ENCODE data around the gene MCM6. TPM values are rescaled to one million over a fixed set of nuclear protein-coding genes. Genes with fewer than 3 reads are reported as not detected.
"Not testable (repeated sequence)": the region's sequence is repeated elsewhere in the genome, so short reads cannot be mapped to it uniquely, and the experiment has no call there.

Gene MCM6
- total RNA-seq, 1 donor from 2014 or later: 9.5 TPM

DNA sequence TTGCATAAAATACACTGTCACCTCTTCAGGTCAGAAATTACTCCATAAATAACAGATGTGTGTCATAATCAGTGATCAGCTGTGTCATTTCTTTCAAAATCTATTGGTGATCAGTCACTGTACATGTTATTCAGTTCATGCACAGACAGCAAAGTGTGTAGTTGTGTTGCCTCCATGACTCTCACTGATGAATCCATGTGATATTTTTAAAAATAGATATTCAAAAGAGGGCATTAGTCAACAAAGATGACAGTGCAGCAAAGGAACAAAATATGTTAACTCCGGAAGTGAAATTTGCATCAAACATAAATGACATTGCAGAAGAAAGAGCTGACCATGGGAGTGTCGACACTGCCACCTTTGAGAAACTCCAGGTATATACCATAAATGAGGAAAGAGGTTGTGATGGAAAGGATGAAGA, 17.1 kb upstream of the MCM6 start:
- no peaks in the 10 kb centered on the region for H4K20me1 ChIP-seq (ENCODE audit: insufficient read depth, low read length)
- no peak overlapping the region for H3K27ac Mint-ChIP-seq (ENCODE audit: unreplicated experiment)
- DNase-seq (ENCODE audit: low read depth) (no peak), FAIRE-seq (no peak)
- no peak overlapping the region for H3K4me3 ChIP-seq (ENCODE audit: insufficient read depth, low read depth, low read length)
- H2AFZ ChIP-seq (ENCODE audit: low read depth, low read length): no peak overlapping the region
- no peak for TF ChIP-seq EZH2 (IDR thresholded peaks at IDR 0.05; ENCODE audit: insufficient read depth, low read length)
- no peak for TF ChIP-seq CTCF (IDR thresholded peaks at IDR 0.05; ENCODE audit: insufficient read depth, low read depth, low read length)
- no peak overlapping the region for H3K9ac ChIP-seq (ENCODE audit: low read length)
- no peak overlapping the region for H3K4me2 ChIP-seq (ENCODE audit: low read length)
- H3K36me3 Mint-ChIP-seq (ENCODE audit: low read depth, unreplicated experiment): peaks cover 3% of the 10 kb centered on the region
- H3K79me2 ChIP-seq (ENCODE audit: insufficient read depth, low read length): no peaks in the 10 kb centered on the region
- H3K27me3 Mint-ChIP-seq (ENCODE audit: low read depth, unreplicated experiment): no peaks in the 10 kb centered on the region
- H3K27me3 ChIP-seq (ENCODE audit: insufficient read depth, low read length): no peaks in the 10 kb centered on the region
- no peaks in the 10 kb centered on the region for H3K4me1 Mint-ChIP-seq (ENCODE audit: low read depth, unreplicated experiment)
- peaks cover 5% of the 10 kb centered on the region for H3K9me3 Mint-ChIP-seq (ENCODE audit: unreplicated experiment)
- no peak overlapping the region for H3K27ac ChIP-seq (ENCODE audit: low read depth, low read length)
- H3K9me3 ChIP-seq (ENCODE audit: insufficient read depth, low read depth, low read length): no peaks in the 10 kb centered on the region
- H3K4me1 ChIP-seq (ENCODE audit: insufficient read depth, low read length): no peaks in the 10 kb centered on the region
- H3K4me3 Mint-ChIP-seq (ENCODE audit: unreplicated experiment): no peak overlapping the region
- H3K36me3 ChIP-seq (ENCODE audit: insufficient read depth, low read length): no peaks in the 10 kb centered on the region

- Mint-ChIP-seq H3K36me3 (ENCODE audit: low read depth, unreplicated experiment) (peaks cover 2% of the 10 kb centered on the region), H3K27ac (ENCODE audit: unreplicated experiment) (no peak overlapping the region), H3K9me3 (ENCODE audit: unreplicated experiment) (peaks cover 5% of the 10 kb centered on the region), H3K27me3 (ENCODE audit: low read depth, unreplicated experiment) (peaks cover 2% of the 10 kb centered on the region), H3K4me1 (ENCODE audit: low read depth, unreplicated experiment) (no peaks in the 10 kb centered on the region), H3K4me3 (ENCODE audit: unreplicated experiment) (no peak overlapping the region)
- H2AFZ ChIP-seq (ENCODE audit: low read depth, low read length): no peak overlapping the region
- H3K27ac ChIP-seq (ENCODE audit: low read depth, low read length): no peak overlapping the region
- no peak for FAIRE-seq
- no peaks in the 10 kb centered on the region for H4K20me1 ChIP-seq (ENCODE audit: insufficient read depth, low read length)
- no peaks in the 10 kb centered on the region for H3K36me3 ChIP-seq (ENCODE audit: insufficient read depth, low read length)
- no peaks in the 10 kb centered on the region for H3K4me1 ChIP-seq (ENCODE audit: insufficient read depth, low read length)
- H3K4me2 ChIP-seq (ENCODE audit: low read length): no peak overlapping the region
- no peak overlapping the region for H3K4me3 ChIP-seq (ENCODE audit: insufficient read depth, low read depth, low read length)
- DNase-seq (ENCODE audit: low read depth): no peak
- no peak overlapping the region for H3K9ac ChIP-seq (ENCODE audit: low read length)
- H3K79me2 ChIP-seq (ENCODE audit: insufficient read depth, low read length): no peaks in the 10 kb centered on the region
- TF ChIP-seq CTCF (IDR thresholded peaks at IDR 0.05; ENCODE audit: insufficient read depth, low read depth, low read length) (no peak), EZH2 (IDR thresholded peaks at IDR 0.05; ENCODE audit: insufficient read depth, low read length) (no peak)
- no peaks in the 10 kb centered on the region for H3K27me3 ChIP-seq (ENCODE audit: insufficient read depth, low read length)
- H3K9me3 ChIP-seq (ENCODE audit: insufficient read depth, low read depth, low read length): no peaks in the 10 kb centered on the region
Observed at GRCh38 chr2:135890835-135891234, 14.6 kb upstream of the MCM6 start.

GRCh38 chr2:135890149-135890548, 13.9 kb upstream of the MCM6 start:
- Histone ChIP-seq H3K9me3 (ENCODE audit: insufficient read depth, low read depth, low read length) (no peaks in the 10 kb centered on the region), H3K4me1 (ENCODE audit: insufficient read depth, low read length) (no peaks in the 10 kb centered on the region), H4K20me1 (ENCODE audit: insufficient read depth, low read length) (no peaks in the 10 kb centered on the region), H3K4me3 (ENCODE audit: insufficient read depth, low read depth, low read length) (no peak overlapping the region), H2AFZ (ENCODE audit: low read depth, low read length) (no peak overlapping the region), H3K36me3 (ENCODE audit: insufficient read depth, low read length) (no peaks in the 10 kb centered on the region), H3K9ac (ENCODE audit: low read length) (no peak overlapping the region), H3K27ac (ENCODE audit: low read depth, low read length) (no peak overlapping the region), H3K27me3 (ENCODE audit: insufficient read depth, low read length) (no peaks in the 10 kb centered on the region), H3K4me2 (ENCODE audit: low read length) (no peak overlapping the region), H3K79me2 (ENCODE audit: insufficient read depth, low read length) (no peaks in the 10 kb centered on the region)
- no peak for TF ChIP-seq EZH2 (IDR thresholded peaks at IDR 0.05; ENCODE audit: insufficient read depth, low read length)
- TF ChIP-seq CTCF (IDR thresholded peaks at IDR 0.05; ENCODE audit: insufficient read depth, low read depth, low read length): no peak
- H3K27me3 Mint-ChIP-seq (ENCODE audit: low read depth, unreplicated experiment): peaks cover 2% of the 10 kb centered on the region
- peaks cover 2% of the 10 kb centered on the region for H3K36me3 Mint-ChIP-seq (ENCODE audit: low read depth, unreplicated experiment)
- H3K4me3 Mint-ChIP-seq (ENCODE audit: unreplicated experiment): no peak overlapping the region
- no peak overlapping the region for H3K27ac Mint-ChIP-seq (ENCODE audit: unreplicated experiment)
- H3K4me1 Mint-ChIP-seq (ENCODE audit: low read depth, unreplicated experiment): no peaks in the 10 kb centered on the region
- FAIRE-seq (no peak), DNase-seq (ENCODE audit: low read depth) (no peak)
- peaks cover 5% of the 10 kb centered on the region for H3K9me3 Mint-ChIP-seq (ENCODE audit: unreplicated experiment)

GRCh38 chr2:135888587-135888986, 12.3 kb upstream of the MCM6 start:
- H3K27me3 ChIP-seq (ENCODE audit: insufficient read depth, low read length); H3K4me3 Mint-ChIP-seq (ENCODE audit: unreplicated experiment); H3K4me3 ChIP-seq (ENCODE audit: insufficient read depth, low read depth, low read length); H3K4me2 ChIP-seq (ENCODE audit: low read length); DNase-seq (ENCODE audit: low read depth); H3K9ac ChIP-seq (ENCODE audit: low read length); H3K36me3 ChIP-seq (ENCODE audit: insufficient read depth, low read length); H3K27ac Mint-ChIP-seq (ENCODE audit: unreplicated experiment); H3K9me3 Mint-ChIP-seq (ENCODE audit: unreplicated experiment); H3K79me2 ChIP-seq (ENCODE audit: insufficient read depth, low read length); H3K36me3 Mint-ChIP-seq (ENCODE audit: low read depth, unreplicated experiment); H3K27ac ChIP-seq (ENCODE audit: low read depth, low read length); H2AFZ ChIP-seq (ENCODE audit: low read depth, low read length); H3K9me3 ChIP-seq (ENCODE audit: insufficient read depth, low read depth, low read length); H4K20me1 ChIP-seq (ENCODE audit: insufficient read depth, low read length); H3K4me1 Mint-ChIP-seq (ENCODE audit: low read depth, unreplicated experiment); H3K4me1 ChIP-seq (ENCODE audit: insufficient read depth, low read length); H3K27me3 Mint-ChIP-seq (ENCODE audit: low read depth, unreplicated experiment); FAIRE-seq: not testable (repeated sequence)

Measured in astrocyte (in vitro differentiated cells and primary cell).